NCI-H187 (cell line): ENCODE results near the gene MICAL3.

Experiments used
- DNase-seq, 2 experiments: peaks; one replicate each; lab custom pipeline; 2025; lab: John Stamatoyannopoulos, UW

The MICAL3 gene

DNA sequence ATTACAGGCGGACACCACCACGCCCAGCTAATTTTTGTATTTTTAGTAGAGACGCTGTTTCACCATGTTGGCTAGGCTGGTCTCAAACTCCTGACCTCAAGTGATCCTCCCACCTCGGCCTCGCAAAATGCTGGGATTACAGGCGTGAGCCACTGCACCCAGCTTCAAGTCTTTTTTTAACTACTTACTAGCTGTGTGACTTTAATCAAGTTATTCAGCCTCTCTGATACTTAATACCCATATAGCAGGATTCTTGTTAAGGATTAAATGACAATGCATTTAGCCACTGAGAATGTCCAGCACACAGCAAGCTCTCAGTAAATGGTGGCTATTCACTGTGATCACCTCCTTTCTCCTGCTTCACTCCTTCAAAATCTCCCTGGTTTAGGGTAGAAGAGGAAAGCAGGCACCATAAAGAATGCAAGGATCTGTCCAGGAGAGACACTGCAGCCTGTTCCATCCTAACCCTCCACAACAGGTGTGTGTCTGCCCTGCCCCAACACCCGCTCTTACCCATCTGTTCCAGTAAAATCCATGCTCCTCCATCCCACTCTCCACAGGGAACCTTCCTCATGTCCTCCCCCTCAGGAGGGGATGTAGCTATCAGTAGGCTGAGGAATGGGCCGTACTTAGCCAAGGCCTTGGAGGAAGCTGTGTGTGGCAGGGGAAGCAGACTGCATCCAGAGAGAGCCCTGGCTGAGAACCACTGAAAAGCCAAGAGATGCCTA lies 69.3 kb downstream of the MICAL3 start:
- no peak for DNase-seq

DNA sequence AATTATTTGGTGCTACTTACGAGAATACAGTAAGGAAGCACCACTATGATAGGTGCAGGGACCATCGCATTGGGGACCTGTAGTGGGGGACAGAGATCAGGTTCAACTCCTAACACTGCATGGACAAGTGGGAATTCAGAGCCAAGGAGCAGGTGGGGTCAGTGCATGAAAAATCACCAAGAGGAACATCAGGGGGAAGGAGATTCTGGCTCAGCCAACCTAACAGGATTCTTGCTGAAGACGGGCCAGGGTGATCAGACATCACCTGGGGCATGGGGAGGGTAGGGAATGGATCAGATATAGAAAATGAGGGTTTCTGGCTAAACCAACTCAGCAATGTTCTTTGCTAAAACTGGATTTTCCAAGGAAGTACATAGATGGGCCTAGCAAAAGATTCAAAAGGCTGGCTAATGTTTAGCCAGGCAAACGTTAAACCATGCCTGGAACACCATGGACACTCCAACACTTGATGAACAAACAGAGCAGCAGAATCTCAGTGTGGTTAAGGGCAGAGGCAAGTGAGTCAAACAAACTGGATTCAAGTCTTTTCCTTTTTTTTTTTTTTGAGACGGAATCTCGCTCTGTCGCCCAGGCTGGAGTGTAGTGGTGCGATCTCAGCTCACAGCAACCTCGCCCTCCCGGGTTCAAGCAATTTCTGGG lies 70.0 kb downstream of the MICAL3 start:
- DNase-seq: no peak

DNA sequence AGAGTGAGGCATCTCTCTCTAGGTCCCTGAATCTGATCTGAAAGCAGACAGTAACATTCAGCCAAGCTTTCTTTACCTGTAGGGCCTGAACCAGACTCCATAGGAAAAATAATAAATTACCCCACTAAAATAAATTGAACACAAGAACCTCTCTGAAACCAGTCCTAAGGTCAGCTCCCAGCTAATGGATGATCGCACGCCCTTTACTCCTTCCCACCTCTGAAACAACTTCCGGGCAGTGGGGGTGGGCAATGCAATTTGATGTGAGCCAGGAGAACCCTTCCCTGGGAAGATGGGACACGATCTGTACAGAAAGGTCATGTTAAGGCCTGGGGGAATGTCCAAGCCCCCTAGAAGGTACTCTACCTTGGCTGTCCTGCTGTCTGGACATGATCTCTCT lies 71.2 kb downstream of the MICAL3 start:
- no peak for DNase-seq

DNA sequence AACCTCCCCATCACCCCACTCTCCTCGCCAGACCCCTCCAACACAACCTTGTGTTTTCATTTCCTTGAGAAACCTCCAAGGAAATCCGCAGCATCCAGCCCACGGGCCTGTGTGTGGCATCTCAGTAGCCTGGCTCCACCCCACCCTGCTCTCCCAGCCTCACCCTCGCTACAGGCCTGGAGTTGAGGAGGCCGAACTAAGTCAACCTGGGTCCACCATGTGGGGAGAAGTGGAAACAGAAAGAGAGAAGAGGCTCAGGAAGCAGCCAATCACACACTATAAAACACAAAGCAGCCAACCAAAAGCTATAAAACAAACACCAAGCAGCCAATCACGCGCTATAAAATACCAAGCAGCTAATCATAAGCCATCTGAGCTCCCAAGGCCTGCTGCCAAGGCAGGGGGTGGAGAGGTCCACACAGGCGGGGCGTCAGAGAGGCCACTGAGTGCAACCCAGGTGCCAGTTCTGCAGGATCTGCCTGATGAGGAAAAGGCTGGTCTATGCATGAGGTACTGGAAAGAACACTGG lies 72.0 kb downstream of the MICAL3 start:
- DNase-seq: no peak

DNA sequence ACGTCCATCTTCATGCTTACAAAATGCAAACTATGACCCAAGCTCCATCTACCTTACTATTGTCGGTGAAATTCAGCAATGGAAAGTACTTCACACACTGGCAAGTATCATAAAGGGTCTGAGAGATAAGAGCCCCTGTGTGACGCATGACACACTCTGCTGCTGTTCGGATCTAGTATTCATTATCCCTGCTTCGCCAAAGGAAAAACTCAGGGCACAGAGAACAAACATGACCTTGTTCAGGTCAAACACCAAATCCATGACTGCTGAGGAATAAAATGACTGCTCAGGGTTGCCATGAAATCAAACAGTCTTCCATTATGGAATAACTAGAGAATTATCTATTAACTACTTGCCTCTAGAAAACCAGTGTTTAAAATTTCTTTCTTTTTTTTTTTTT lies 73.0 kb downstream of the MICAL3 start:
- no peak for DNase-seq

DNA sequence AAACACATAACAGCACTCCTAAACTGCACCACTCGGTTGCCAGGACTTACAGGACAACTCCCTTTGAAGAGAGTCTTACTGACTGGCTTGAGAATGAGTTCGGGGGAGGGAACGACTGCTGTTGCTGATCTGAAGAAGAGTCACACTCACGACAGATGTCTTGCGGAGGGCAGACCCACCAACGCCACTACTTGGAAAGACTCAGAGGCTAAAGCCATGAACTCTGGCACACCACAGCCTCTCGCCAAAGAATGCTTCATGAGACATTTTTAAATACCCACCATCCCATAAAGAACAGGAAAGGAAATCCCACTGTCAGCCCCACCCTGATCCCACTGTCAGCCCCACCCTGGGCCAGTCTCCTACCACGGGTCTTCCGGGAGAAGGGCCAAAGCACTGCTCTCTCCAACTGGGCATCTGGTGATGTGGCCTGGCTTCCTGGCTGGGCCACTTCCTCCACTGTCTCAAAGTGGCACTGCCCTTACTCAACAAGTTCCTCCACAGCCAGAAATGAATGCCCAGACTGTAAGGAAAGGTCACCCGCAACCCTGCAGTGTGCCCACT lies 73.6 kb downstream of the MICAL3 start:
- no peak for DNase-seq

DNA sequence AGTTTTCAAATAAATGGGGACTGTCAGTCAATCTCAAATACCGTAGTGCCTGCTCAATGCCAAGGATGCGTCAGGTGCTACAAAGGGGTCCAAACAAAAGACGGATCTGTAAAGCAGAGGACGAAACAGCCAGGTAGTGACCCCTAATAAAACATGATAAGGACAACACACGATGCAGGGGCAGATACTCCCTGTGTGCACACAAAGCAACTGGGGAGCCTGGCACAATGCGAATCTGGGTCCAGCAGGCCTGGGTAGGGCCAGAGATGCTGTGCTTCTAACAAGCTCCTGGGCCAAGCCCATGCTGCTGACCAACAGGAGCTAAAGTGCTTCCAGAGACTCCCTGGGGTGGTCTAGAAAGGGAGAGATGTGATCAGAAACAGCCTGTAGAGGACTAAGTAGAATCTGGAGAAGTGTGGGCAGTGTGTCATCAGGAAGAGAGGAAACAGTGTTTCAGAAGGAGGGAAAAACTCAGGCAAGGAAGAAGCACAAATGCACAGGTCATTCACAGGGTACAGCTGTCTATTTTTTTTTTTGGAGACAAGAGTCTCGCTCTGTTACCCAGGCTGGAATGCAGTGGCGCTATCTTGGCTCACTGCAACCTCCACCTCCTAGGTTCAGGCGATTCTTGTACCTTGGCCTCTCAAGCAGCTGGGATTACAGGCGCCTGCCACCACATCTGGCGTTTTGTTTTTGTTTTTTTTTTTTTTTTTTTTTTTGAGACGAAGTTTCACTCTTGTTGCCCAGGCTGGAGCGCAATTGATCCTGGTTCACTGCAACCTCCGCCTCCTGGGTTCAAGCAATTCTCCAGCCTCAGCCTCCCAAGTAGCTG lies 74.5 kb downstream of the MICAL3 start:
- DNase-seq: no peak

DNA sequence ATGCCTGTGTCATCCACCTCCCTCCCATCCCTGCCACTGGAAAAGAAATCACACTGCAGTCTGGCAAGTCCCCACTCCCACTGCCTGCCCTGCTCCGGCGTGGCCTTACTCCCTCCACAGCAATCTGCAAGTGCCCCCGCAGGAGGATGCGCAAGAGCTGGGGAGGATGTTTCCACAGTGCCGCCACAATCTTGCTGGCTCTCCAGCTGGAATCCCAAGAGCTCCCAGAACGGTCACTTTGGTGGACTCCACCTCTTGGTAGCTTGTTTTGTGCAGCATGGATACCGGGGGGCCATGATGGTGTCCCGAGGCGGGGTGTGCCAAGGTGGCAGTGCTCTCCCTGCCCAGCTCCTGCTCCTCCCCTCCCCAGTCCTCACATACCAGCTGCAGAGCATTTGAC lies 76.3 kb downstream of the MICAL3 start:
- DNase-seq: no peak

DNA sequence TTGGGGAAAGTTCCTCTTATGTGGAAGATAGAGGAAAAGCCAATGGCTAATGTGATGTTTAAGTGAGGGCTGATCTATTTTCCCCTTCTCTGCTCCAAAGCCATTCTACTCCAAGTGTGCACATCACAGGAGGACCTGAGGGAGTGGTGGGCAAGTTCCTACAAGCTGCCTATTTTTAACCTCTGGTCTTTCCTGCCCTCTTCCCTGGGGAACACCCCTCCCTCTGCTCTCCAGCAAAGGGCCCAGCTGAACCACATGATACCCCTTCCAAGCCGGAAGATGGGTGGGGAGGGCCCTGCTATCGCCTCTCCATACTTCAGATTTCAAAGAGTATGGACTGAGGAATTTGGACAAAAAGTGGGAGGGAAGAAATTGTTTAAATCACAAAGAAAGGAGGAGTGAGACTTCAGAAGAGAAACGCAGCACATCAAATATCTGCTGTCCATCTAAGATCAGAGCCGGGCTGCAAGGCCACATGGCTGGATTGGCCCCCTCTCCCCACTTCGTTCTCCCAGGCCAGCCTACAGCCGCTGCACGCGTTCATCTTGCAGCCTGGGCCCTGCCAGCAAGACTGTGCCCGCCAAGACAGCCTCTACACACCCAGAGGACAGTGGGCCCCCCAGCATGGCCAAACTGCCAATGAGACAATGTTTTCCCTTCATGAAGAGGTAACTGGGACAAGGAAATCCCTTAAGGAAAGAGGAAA lies 77.5 kb downstream of the MICAL3 start:
- peak in 1 of 2 experiments; percentile 35 for DNase-seq

DNA sequence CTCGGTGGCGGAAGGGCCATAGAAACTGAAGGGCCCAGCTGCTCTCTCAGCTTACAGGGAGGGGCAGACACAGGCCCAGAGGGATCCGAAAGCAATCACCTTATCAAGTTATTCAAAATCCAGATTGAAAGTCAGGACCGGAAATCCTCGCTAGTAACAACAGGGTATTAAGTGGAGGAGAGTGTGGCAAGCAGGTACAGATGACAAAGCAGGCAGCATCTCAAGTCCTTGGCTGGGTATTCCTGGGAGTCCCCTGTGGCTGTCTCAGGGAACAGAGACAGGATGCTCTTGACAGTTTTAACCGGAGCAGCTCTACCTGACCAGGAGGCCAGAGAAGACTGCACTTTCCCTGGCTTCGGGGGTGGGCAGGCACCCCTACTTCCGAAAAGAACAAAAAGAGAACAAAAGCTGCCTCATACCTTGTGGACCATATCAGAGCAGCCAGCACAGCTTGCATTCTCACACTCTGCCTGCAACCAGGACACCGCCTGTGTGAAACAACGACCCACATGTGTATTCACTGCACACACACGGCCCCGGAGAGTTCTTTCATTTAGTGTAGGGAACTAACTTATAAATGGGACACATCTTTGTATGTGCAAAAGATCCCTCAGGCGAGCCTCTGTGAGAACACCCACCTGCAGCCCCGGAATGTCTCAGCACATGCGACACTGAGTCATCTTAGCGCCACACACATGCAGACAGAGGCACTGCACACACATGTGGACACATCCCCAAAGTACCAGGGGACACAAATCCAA lies 78.3 kb downstream of the MICAL3 start:
- DNase-seq: no peak

DNA sequence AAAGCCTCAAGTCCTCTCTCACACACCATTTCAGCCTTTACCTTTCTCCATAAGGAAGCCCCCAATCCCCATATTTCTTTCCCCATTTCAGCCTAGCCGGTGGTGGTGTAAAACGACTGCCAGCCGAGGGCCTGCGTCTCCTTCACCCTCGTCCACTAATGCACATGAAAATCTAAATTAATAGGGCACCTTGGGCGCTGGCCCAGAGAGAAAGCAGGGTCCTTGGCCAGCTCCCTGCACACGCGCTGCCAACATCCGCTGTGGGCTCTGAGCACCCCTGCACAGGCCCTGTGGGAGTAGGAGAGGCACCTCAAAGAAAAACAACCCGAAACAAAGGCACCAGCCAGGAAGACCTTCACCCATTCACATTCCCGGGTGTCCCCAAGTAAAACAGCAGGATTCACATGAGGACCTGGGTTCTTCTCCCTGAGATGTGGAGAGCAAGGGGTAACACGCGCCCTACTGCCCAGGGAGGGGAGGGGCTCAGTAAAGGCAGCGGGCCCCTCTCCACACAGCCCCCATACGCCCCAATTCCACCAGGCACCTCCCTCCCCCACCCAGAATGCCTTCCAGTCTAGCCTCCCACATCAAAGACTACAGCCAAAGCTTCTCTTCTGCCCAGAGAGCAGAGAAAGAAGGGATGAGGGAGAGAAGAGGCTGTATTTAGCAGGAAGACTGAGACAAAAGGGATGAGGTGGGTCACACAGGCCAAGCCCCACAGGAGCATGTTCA lies 79.0 kb downstream of the MICAL3 start:
- no peak for DNase-seq

DNA sequence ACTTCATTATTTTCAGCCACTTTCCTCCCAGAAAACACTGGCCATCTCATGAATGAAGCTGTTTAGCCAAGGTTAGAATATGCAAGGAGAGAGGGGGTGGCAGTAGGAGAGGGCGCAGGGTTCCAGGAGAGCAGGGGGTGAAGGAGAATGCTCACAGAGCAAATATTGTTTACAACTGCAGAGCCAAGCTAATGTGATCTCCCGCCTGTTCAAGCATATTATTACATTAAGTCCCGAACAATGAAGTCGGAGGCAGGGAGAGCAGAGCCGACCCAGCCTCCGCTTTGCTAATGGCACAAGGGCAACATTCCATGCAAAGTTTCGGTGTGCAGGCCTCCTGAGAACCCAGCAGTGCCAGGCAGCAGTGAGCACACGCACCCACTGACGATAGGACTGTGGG lies 80.1 kb downstream of the MICAL3 start:
- DNase-seq: no peak

DNA sequence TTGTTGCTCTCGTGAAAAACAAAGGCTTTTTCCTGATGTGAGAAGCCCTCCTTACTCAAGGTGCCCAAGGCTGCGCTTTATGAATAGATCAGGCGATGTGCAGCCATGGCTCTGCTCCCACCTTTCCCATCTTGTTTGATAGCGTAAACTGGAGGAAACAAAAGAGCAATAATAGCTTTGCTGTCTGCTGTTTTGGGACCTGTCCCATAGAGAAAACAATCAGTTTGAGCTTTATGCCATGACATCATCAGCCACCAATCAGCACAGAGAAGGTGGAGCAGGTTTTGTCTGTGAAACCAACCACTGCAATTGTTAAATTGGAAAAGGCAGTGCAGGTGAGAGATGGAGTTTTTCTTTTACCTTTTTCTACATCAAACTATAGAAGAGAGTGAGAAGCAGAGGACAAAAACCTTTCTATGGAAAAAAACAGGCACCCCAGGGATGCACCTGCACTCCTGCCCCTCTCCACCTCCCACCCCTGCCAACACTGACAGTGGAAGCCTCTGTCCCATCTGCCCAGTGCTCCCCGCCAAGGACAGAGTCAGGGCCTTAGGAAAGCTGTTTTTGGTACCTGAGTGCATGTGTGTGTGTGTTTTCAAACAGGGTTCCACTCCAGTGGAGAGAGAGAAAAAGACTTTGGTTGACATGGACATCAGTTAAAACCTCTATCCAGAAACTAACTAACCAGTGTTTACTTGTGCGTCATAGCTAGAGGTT lies 80.7 kb downstream of the MICAL3 start:
- no peak for DNase-seq

DNA sequence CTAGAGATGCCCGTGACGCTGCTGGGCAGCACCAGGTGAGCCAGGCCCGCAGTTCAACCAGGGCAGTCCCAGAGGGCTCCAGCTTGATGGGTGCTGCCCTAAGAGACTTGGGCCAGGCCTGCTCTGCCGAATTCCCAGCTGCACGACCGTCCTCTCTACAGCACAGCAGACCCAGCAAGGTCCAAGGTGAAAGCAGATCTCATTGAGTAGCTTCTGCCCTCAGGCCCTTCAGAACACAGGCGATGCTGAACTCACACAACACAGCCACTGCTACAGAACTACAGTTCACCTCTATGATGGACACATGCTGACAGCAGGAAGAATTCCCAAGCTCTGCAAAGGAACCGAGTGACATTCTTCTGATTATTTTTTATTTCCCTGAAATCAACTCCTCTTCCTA lies 81.6 kb downstream of the MICAL3 start:
- no peak for DNase-seq

DNA sequence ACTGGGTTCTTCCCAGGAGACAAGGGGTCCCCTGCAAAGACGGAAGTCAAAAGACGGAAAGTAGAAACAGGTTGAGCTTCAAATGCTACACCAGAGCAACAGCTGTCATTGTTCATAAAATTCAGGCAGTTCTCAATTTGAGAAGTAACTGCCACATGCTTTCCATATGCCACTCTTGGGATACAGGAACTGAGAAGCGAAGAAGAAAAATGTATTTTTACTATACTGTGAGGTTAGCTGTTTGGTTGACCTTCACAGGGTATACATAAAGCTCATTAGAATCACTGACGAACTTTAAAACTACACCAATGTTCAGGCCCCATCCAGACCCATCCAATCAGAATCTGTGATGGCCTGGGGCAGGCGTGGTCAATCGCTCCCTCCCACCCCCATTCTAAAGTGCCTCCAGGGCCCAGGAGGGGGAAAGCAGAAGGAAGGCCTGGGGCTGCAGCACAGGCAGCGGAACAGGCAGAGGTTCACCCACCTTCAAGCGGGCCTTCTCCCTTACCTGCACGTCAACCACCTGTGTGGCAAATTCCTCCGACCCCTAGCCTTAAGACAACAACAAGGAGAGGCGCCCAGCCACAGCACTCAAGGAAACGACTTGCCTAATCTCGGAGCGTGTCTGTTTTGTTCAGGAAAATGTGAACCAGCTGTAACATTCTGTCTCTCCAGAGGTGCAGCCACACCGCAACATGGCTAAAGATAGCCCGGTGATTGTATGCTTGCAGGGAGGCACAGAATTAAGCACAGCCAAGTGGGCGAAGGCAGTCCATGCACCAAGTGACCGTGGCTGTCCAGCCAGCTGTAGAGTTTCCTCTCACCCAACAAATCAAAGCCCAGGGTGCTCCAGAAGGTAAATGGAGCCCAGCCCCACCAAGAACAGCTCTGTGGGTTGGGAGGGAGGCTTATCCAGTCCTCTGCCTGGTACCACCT lies 82.6 kb downstream of the MICAL3 start:
- DNase-seq: no peak

DNA sequence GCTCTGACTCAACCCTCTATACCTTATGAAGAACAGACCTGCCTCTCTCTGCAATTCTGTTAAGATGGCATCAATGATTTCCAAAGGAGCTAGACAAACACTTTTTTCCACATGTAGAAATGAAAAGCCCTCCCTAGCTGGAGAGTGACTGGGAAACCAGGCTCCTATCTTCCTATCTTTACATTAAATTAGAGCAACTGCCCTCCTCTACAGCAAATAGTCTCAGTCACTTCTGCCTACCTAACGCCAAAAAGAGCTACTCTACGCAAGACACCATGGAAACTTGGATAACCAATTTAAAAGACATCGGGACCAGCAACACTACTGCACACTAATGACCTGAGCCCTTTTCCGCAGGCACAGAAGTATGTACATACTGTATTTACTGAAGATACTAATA lies 84.8 kb downstream of the MICAL3 start:
- DNase-seq: no peak

DNA sequence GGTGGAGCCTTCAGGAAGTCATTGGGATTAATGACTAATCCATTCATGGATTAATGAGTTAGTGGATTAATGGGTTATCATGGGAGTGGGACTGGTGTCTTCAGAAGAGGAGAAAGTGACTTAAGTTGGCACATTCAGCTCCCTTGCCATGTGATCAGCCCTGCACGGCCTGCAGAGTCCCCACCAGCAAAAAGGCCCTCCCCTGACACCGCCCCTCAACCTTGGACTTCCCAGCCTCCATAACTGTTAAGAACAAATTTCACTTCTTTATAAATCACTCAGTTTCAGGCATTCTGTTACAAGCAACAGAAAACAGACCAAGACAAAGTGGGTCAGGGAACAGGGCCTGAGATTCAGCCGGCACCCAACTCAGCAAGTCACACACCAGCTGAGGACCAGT lies 85.3 kb downstream of the MICAL3 start:
- no peak for DNase-seq

DNA sequence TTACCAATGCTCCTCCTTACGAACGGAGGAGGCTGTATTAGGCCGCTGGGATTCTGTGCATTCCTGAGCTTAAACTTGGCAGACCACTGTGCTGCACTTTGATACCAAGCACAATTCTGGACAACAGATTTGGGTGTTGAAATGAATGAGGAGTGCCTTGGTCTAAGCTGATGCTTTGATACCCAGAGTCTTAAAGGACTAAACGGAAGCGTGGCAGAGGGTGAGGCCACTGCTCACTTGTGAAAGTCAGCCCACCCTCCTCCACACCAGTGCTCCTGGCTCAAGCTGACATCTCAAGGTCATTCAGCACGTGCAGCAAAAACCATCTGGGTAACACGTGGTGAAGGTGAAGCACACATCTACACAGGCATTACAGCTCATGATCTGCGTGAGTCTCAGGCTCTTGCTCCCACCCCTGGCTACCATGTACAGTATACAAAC lies 85.9 kb downstream of the MICAL3 start:
- no peak for DNase-seq
